Loucy (cell line): ENCODE measurements around the gene RNF157.

Source experiments
- H2AFZ ChIP-seq: fragments of 200-600 bp; sonication (generic); 2 replicates; pipeline ENCODE4 v1.6.0; 2016; ENCODE audit warnings: antibody characterized with exemption, mild to moderate bottlenecking, low read length, moderate library complexity
- H3F3A ChIP-seq: fragments of 200-600 bp; 2 replicates; pipeline ENCODE4 v1.6.0; 2016; ENCODE audit warnings: antibody characterized with exemption, low read depth, mild to moderate bottlenecking
- H3K27me3 ChIP-seq: fragments of 200-600 bp; sonication (generic); 2 replicates; pipeline ENCODE4 v1.6.1; 2014; ENCODE audit warnings: low read length, mild to moderate bottlenecking; ENCODE audit not compliant: insufficient read depth, poor library complexity, severe bottlenecking
- H3K36me3 ChIP-seq: fragments of 200-600 bp; sonication (generic); 2 replicates; pipeline ENCODE4 v1.6.1; 2016; ENCODE audit warnings: low read length; ENCODE audit not compliant: insufficient read depth
- H3K4me1 ChIP-seq: fragments of 200-600 bp; sonication (generic); 2 replicates; pipeline ENCODE4 v1.5.1; 2014; ENCODE audit warnings: low read length, mild to moderate bottlenecking; ENCODE audit not compliant: insufficient read depth, poor library complexity, severe bottlenecking
- H3K4me2 ChIP-seq: fragments of 200-600 bp; sonication (generic); 2 replicates; pipeline ENCODE4 v1.6.0; 2014; ENCODE audit warnings: antibody characterized with exemption, low read length, low read depth, mild to moderate bottlenecking; ENCODE audit not compliant: poor library complexity, severe bottlenecking
- H3K4me3 ChIP-seq: fragments of 200-600 bp; sonication (generic); 2 replicates; pipeline ENCODE4 v1.5.1; 2014; ENCODE audit warnings: low read length, mild to moderate bottlenecking, mixed read lengths; ENCODE audit not compliant: poor library complexity, severe bottlenecking
- H3K79me2 ChIP-seq: fragments of 200-600 bp; sonication (generic); 2 replicates; pipeline ENCODE4 v1.6.1; 2014; ENCODE audit warnings: low read length; ENCODE audit not compliant: insufficient read depth
- H3K9ac ChIP-seq: fragments of 200-600 bp; sonication (generic); 2 replicates; pipeline ENCODE4 v1.6.0; 2014; ENCODE audit warnings: mild to moderate bottlenecking, low read depth, low read length, moderate library complexity; ENCODE audit not compliant: poor library complexity, severe bottlenecking
- H3K9me2 ChIP-seq: fragments of 200-600 bp; sonication (generic); replicated peaks from 2 replicates; pipeline ENCODE4 v1.6.1; 2016; ENCODE audit warnings: low read depth, low read length, mixed read lengths
- H3K9me3 ChIP-seq: fragments of 200-600 bp; sonication (generic); 2 replicates; pipeline ENCODE4 v1.6.1; 2014; ENCODE audit warnings: mild to moderate bottlenecking, antibody characterized with exemption, low read length, low read depth; ENCODE audit not compliant: insufficient read depth
- H4K20me1 ChIP-seq: fragments of 200-600 bp; sonication (generic); 2 replicates; pipeline ENCODE4 v1.6.0; 2014; ENCODE audit warnings: antibody characterized with exemption, low read length, mild to moderate bottlenecking; ENCODE audit not compliant: insufficient read depth, poor library complexity, severe bottlenecking
- CTCF ChIP-seq: fragments of 200-600 bp; sonication (generic); conservative IDR thresholded peaks from 2 replicates; pipeline ENCODE4 v1.5.1; 2014; ENCODE audit warnings: mild to moderate bottlenecking, antibody characterized with exemption, low read length
- EZH2phosphoT487 ChIP-seq: fragments of 200-600 bp; IDR thresholded peaks from 2 replicates; pipeline ENCODE4 v1.6.1; 2018; ENCODE audit warnings: antibody characterized with exemption, mild to moderate bottlenecking, moderate library complexity, borderline replicate concordance

The RNF157 gene

DNA sequence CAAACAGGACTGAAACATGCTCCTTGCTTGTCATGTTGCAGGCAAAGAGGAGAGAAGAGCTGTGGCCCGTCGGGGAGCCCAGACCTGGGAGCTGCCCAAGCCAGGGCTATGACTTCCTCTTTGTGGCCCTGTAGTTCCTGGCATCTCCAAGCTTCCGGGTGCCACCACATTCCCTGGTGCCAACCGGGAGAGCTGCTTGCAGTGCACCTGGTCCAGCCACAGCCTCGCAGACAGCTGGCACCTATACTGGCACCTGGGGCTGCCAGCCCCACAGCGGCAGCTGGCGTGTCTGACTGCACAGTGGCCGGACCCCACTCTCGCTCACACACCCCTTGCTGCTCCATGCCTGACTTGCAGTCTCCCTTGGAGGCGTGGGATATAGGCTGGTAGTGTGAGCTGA lies 62.2 kb downstream of the RNF157 start:
- H3K4me1 ChIP-seq = peaks cover 12% of the 10 kb centered on the region
- no peaks in the 10 kb centered on the region for H3K9me2 ChIP-seq
- no peaks in the 10 kb centered on the region for H3K36me3 ChIP-seq
- no peaks in the 10 kb centered on the region for H4K20me1 ChIP-seq
- no peak overlapping the region for H3K9ac ChIP-seq
- no peaks in the 10 kb centered on the region for H3K27me3 ChIP-seq
- H3K4me3 ChIP-seq = no peak overlapping the region
- no peaks in the 10 kb centered on the region for H3F3A ChIP-seq
- H3K9me3 ChIP-seq = no peaks in the 10 kb centered on the region
- no peak overlapping the region for H2AFZ ChIP-seq
- TF ChIP-seq CTCF (no peak), EZH2phosphoT487 (no peak)
- H3K4me2 ChIP-seq = no peak overlapping the region
- H3K79me2 ChIP-seq = no peaks in the 10 kb centered on the region

- H2AFZ ChIP-seq = no peak overlapping the region
- no peaks in the 10 kb centered on the region for H3K27me3 ChIP-seq
- TF ChIP-seq EZH2phosphoT487 (no peak), CTCF (no peak)
- H3K9me2 ChIP-seq = no peaks in the 10 kb centered on the region
- no peaks in the 10 kb centered on the region for H3K9me3 ChIP-seq
- H3K4me3 ChIP-seq = no peak overlapping the region
- H3F3A ChIP-seq = no peaks in the 10 kb centered on the region
- H4K20me1 ChIP-seq = no peaks in the 10 kb centered on the region
- peaks cover 11% of the 10 kb centered on the region for H3K4me1 ChIP-seq
- H3K36me3 ChIP-seq = no peaks in the 10 kb centered on the region
- H3K9ac ChIP-seq = no peak overlapping the region
- H3K4me2 ChIP-seq = no peak overlapping the region
- H3K79me2 ChIP-seq = no peaks in the 10 kb centered on the region
Observed at GRCh38 chr17:76176701-76177574, 63.4 kb downstream of the RNF157 start.

GRCh38 chr17:76174037-76174436 lies 66.3 kb downstream of the RNF157 start:
- no peaks in the 10 kb centered on the region for H3K4me1 ChIP-seq
- H3K27me3 ChIP-seq = no peaks in the 10 kb centered on the region
- H3K4me2 ChIP-seq = no peak overlapping the region
- no peak overlapping the region for H3K9ac ChIP-seq
- H3K79me2 ChIP-seq = no peaks in the 10 kb centered on the region
- no peaks in the 10 kb centered on the region for H4K20me1 ChIP-seq
- H3K9me2 ChIP-seq = no peaks in the 10 kb centered on the region
- no peak for TF ChIP-seq CTCF
- TF ChIP-seq EZH2phosphoT487 = no peak
- H3K4me3 ChIP-seq = no peak overlapping the region
- H2AFZ ChIP-seq = no peak overlapping the region
- H3F3A ChIP-seq = no peaks in the 10 kb centered on the region
- H3K36me3 ChIP-seq = no peaks in the 10 kb centered on the region
- H3K9me3 ChIP-seq = no peaks in the 10 kb centered on the region
